CD14-positive monocyte (primary cell): ENCODE data around the gene NIFK. TPM values are rescaled to one million over a fixed set of nuclear protein-coding genes. Genes with fewer than 3 reads are reported as not detected.

Experiments
- DNase-seq, 3 donors: peaks; one replicate each; pipeline ENCODE4 v3.0.0-alpha.2; 2011 to 2022
- H2AFZ ChIP-seq: 2 replicates; pipeline ENCODE4 v1.6.0; 2012; ENCODE audit warnings: mild to moderate bottlenecking, low read depth, low read length, inconsistent platforms; ENCODE audit not compliant: insufficient read depth, poor library complexity, severe bottlenecking
- H3K27ac ChIP-seq, 2 donors: 1 replicate in 1 of 2; 2 replicates in 1 of 2; pipeline ENCODE4 v1.5.1; 2012 to 2013; ENCODE audit warnings: low read length in 2 of 2, control low read depth in 1 of 2, inconsistent platforms in 1 of 2, low read depth in 1 of 2, mild to moderate bottlenecking in 1 of 2
- H3K27me3 ChIP-seq, 2 donors: one replicate each; pipeline versions ENCODE4 v1.6.0 to v1.6.1; 2011 to 2013; ENCODE audit warnings: low read length in 2 of 2; ENCODE audit not compliant: control insufficient read depth in 2 of 2, insufficient read depth in 2 of 2
- H3K36me3 ChIP-seq, 2 donors: replicated peaks in 1 of 2; 1 replicate in 1 of 2; 2 replicates in 1 of 2; pipeline versions ENCODE4 v1.5.1 to v1.6.1; 2012 to 2013; ENCODE audit warnings: low read length in 2 of 2, control low read depth in 1 of 2, inconsistent platforms in 1 of 2, mild to moderate bottlenecking in 1 of 2; ENCODE audit not compliant: insufficient read depth in 2 of 2, control insufficient read depth in 1 of 2
- H3K4me1 ChIP-seq, 2 donors: 1 replicate in 1 of 2; 2 replicates in 1 of 2; pipeline versions ENCODE4 v1.5.1 to v1.6.1; 2012 to 2013; ENCODE audit warnings: low read length in 2 of 2, control low read depth in 1 of 2, inconsistent platforms in 1 of 2, mild to moderate bottlenecking in 1 of 2, moderate library complexity in 1 of 2; ENCODE audit not compliant: insufficient read depth in 2 of 2, control insufficient read depth in 1 of 2
- H3K4me2 ChIP-seq: replicated peaks from 2 replicates; pipeline ENCODE3; 2012; ENCODE audit warnings: low read length, moderate library complexity, mild to moderate bottlenecking; ENCODE audit not compliant: poor library complexity, severe bottlenecking; ENCODE audit errors: extremely low read depth
- H3K4me3 ChIP-seq, 3 experiments: fragments of 200-600 bp in 1 of 3; sonication (generic) in 1 of 3; replicated peaks in 1 of 3; 1 replicate in 2 of 3; 2 replicates in 1 of 3; pipeline ENCODE4 v1.5.1; 2011 to 2013; ENCODE audit warnings: low read length in 3 of 3, mild to moderate bottlenecking in 3 of 3, control low read depth in 2 of 3, low read depth in 2 of 3, inconsistent platforms in 1 of 3, moderate library complexity in 1 of 3
- H3K79me2 ChIP-seq: 2 replicates; pipeline ENCODE4 v1.6.0; 2012; ENCODE audit warnings: mild to moderate bottlenecking, control low read depth, inconsistent platforms, low read length, moderate library complexity; ENCODE audit not compliant: insufficient read depth
- H3K9ac ChIP-seq: 2 replicates; pipeline ENCODE4 v1.6.0; 2017; ENCODE audit warnings: low read length, mild to moderate bottlenecking; ENCODE audit not compliant: insufficient read depth, poor library complexity, severe bottlenecking
- H3K9me3 ChIP-seq, 2 donors: replicated peaks in 1 of 2; 1 replicate in 1 of 2; 2 replicates in 1 of 2; pipeline versions ENCODE4 v1.5.1 to v1.6.1; 2012 to 2013; ENCODE audit warnings: low read length in 2 of 2, control low read depth in 1 of 2; ENCODE audit not compliant: control insufficient read depth in 1 of 2, insufficient read depth in 1 of 2
- H4K20me1 ChIP-seq: 2 replicates; pipeline ENCODE4 v1.6.0; 2012; ENCODE audit warnings: mild to moderate bottlenecking, low read length, control low read depth, moderate library complexity; ENCODE audit not compliant: insufficient read depth
- H3K27ac Mint-ChIP-seq, 7 donors: one replicate each; pipeline ENCODE4 v1.8.0; 2020; ENCODE audit warnings: mild to moderate bottlenecking in 7 of 7, mixed read lengths in 7 of 7, moderate library complexity in 6 of 7, inconsistent platforms in 2 of 7
- H3K27me3 Mint-ChIP-seq, 3 donors: one replicate each; pipeline ENCODE4 v1.8.0; 2021 to 2022; ENCODE audit warnings: low read depth in 3 of 3, mild to moderate bottlenecking in 3 of 3, mixed read lengths in 3 of 3, moderate library complexity in 3 of 3, inconsistent platforms in 1 of 3
- H3K36me3 Mint-ChIP-seq, 2 donors: one replicate each; pipeline ENCODE4 v1.8.0; 2020; ENCODE audit warnings: mixed read lengths in 2 of 2, inconsistent platforms in 1 of 2, mild to moderate bottlenecking in 1 of 2
- H3K4me1 Mint-ChIP-seq: one replicate; pipeline ENCODE4 v1.8.0; 2020; ENCODE audit warnings: mild to moderate bottlenecking, mixed read lengths
- H3K4me3 Mint-ChIP-seq, 2 donors: one replicate each; pipeline ENCODE4 v1.8.0; 2020; ENCODE audit warnings: mild to moderate bottlenecking in 2 of 2, mixed read lengths in 2 of 2, moderate library complexity in 1 of 2
- H3K9me3 Mint-ChIP-seq, 7 donors: one replicate each; pipeline ENCODE4 v1.8.0; 2020 to 2022; ENCODE audit warnings: mixed read lengths in 7 of 7, mild to moderate bottlenecking in 6 of 7, moderate library complexity in 6 of 7, inconsistent platforms in 2 of 7
- CTCF ChIP-seq: fragments of 200-600 bp; IDR thresholded peaks from one replicate; pipeline ENCODE4 v1.8.0; 2022; ENCODE audit warnings: antibody characterized with exemption, mild to moderate bottlenecking
- intact Hi-C, 2 donors: fragments of 100-400 bp; cut with micrococcal nuclease; formaldehyde crosslinking; loops; one replicate each; pipeline versions ENCODE4 v1.15.0 to v1.15.1; 2023
- polyA plus RNA-seq, 3 donors: library from polyadenylated mRNA; depleted of rRNA in 1 of 3; unstranded in 2 of 3; stranded (reverse) in 1 of 3; fragments of 300-500 nt in 2 of 3; fragments of >200 nt in 1 of 3; fragmentation: Illumina TruSeq in 2 of 3; gene quantifications; 1 replicate in 2 of 3; 2 replicates in 1 of 3; pipeline ENCODE4 v1.2.3, GENCODE V29; 2012 to 2021

The NIFK gene
- polyA plus RNA-seq, 3 donors = 6.6 to 32.6 (median 30.6) TPM

- H3K27ac Mint-ChIP-seq = no peak overlapping the region
- H3K9me3 ChIP-seq = peaks cover 38 to 71% of the 10 kb centered on the region in 2 donors
Measured at GRCh38 chr2:121677855-121678254, 58.8 kb downstream of the NIFK start.

More at GRCh38 chr2:121677855-121678254, 58.8 kb downstream of the NIFK start:
- Mint-ChIP-seq H3K36me3 (no peaks in the 10 kb centered on the region), H3K9me3 (peaks cover 26 to 83% (median 72%) of the 10 kb centered on the region in 7 donors), H3K4me3 (no peak overlapping the region), H3K4me1 (no peaks in the 10 kb centered on the region), H3K27me3 (no peaks in the 10 kb centered on the region)
- no peak for DNase-seq
- Histone ChIP-seq H3K27me3 (no peaks in the 10 kb centered on the region), H3K36me3 (no peaks in the 10 kb centered on the region), H3K79me2 (no peaks in the 10 kb centered on the region), H3K4me3 (no peak overlapping the region), H3K9ac (no peak overlapping the region), H2AFZ (no peak overlapping the region), H4K20me1 (no peaks in the 10 kb centered on the region), H3K4me2 (no peak overlapping the region), H3K4me1 (no peaks in the 10 kb centered on the region), H3K27ac (no peak overlapping the region)
- no peak for TF ChIP-seq CTCF
- intact Hi-C loops = no loop called here

Other genes with a start within 250 kb of the NIFK start
- gene RNU4ATAC, start 206.0 kb downstream of the NIFK start, polyA plus RNA-seq = not detected
- gene CLASP1, start 87.4 kb downstream of the NIFK start, polyA plus RNA-seq = 1 to 10 TPM; 4.8 to 8.1 (median 7.6) TPM
- 10 to 100 TPM; 12.2 to 66.5 (median 65.5) TPM for gene TSN, start 18.8 kb upstream of the NIFK start, polyA plus RNA-seq